B cell (primary cell): Measurements from ENCODE around the gene P3R3URF. TPM values are rescaled to one million over a fixed set of nuclear protein-coding genes. Genes with fewer than 3 reads are reported as not detected.

Experiments
- ATAC-seq: fragments of 200-7000 bp; cut with Tn5 transposase; one replicate; pipeline ENCODE4 v1.10.0; 2021; ENCODE audit warnings: low read depth, mild to moderate bottlenecking, moderate number of reproducible peaks, moderate library complexity
- CTCF ChIA-PET: fragments of 350-600 bp; sonication (Branson Sonifier 250); formaldehyde crosslinking; loops from one replicate; lab custom pipeline; 2021; ENCODE audit warnings: antibody characterized with exemption, inconsistent platforms; lab: Charles Lee
- POLR2A ChIA-PET: fragments of 350-600 bp; sonication (Branson Sonifier 250); formaldehyde crosslinking; loops from one replicate; lab custom pipeline; 2021; ENCODE audit warnings: antibody characterized with exemption; lab: Charles Lee
- DNase-seq: peaks from one replicate; pipeline ENCODE4 v3.0.0; 2013
- H2AFZ ChIP-seq: 2 replicates; pipeline ENCODE4 v1.6.1; 2012; ENCODE audit warnings: mild to moderate bottlenecking, low read depth, low read length; ENCODE audit not compliant: insufficient read depth, poor library complexity, severe bottlenecking
- H3K27ac ChIP-seq, 2 donors: 1 replicate in 1 of 2; 2 replicates in 1 of 2; pipeline ENCODE4 v1.5.1; 2012 to 2013; ENCODE audit warnings: low read length in 2 of 2, mild to moderate bottlenecking in 2 of 2, moderate library complexity in 1 of 2
- H3K27me3 ChIP-seq, 4 experiments: fragments of 200-600 bp in 1 of 4; sonication (generic) in 1 of 4; replicated peaks in 1 of 4; 1 replicate in 2 of 4; 2 replicates in 2 of 4; pipeline versions ENCODE4 v1.6.1 to v1.7.0; 2013 to 2016; ENCODE audit warnings: low read length in 3 of 4, mild to moderate bottlenecking in 2 of 4, mixed read lengths in 1 of 4, moderate library complexity in 1 of 4; ENCODE audit not compliant: insufficient read depth in 4 of 4, control insufficient read depth in 3 of 4; ENCODE audit errors: control extremely low read depth in 1 of 4
- H3K36me3 ChIP-seq, 2 experiments: replicated peaks in 1 of 2; 1 replicate in 1 of 2; 2 replicates in 1 of 2; pipeline versions ENCODE4 v1.6.1 to v1.7.1; 2013; ENCODE audit warnings: low read length in 1 of 2; ENCODE audit not compliant: insufficient read depth in 2 of 2, control insufficient read depth in 1 of 2; ENCODE audit errors: control extremely low read depth in 1 of 2, extremely low read depth in 1 of 2
- H3K4me1 ChIP-seq, 2 donors: fragments of 200-600 bp in 1 of 2; sonication (generic) in 1 of 2; 1 replicate in 1 of 2; 2 replicates in 1 of 2; pipeline versions ENCODE4 v1.5.1 to v1.6.1; 2013 to 2017; ENCODE audit warnings: low read length in 2 of 2; ENCODE audit not compliant: control insufficient read depth in 2 of 2, insufficient read depth in 2 of 2
- H3K4me2 ChIP-seq: replicated peaks from 2 replicates; pipeline ENCODE3; 2012; ENCODE audit warnings: mild to moderate bottlenecking, low read depth, low read length; ENCODE audit not compliant: poor library complexity, severe bottlenecking
- H3K4me3 ChIP-seq, 5 experiments: fragments of 200-600 bp in 1 of 5; sonication (generic) in 1 of 5; 1 replicate in 3 of 5; 2 replicates in 2 of 5; pipeline versions ENCODE4 v1.5.1 to v1.7.0; 2011 to 2016; ENCODE audit warnings: low read length in 4 of 5, mild to moderate bottlenecking in 4 of 5, low read depth in 2 of 5, control low read depth in 1 of 5, moderate library complexity in 1 of 5; ENCODE audit not compliant: insufficient read depth in 1 of 5; ENCODE audit errors: control extremely low read depth in 1 of 5, extremely low read depth in 1 of 5
- H3K79me2 ChIP-seq: fragments of 200-600 bp; sonication (generic); one replicate; pipeline ENCODE4 v1.6.0; 2016; ENCODE audit warnings: low read length; ENCODE audit not compliant: control insufficient read depth, insufficient read depth
- H3K9ac ChIP-seq: fragments of 200-600 bp; sonication (generic); 2 replicates; pipeline ENCODE4 v1.6.1; 2017; ENCODE audit warnings: mild to moderate bottlenecking, low read length, moderate library complexity
- H3K9me3 ChIP-seq, 3 donors: one replicate each; pipeline versions ENCODE4 v1.6.1 to v1.7.1; 2013; ENCODE audit warnings: low read length in 2 of 3; ENCODE audit not compliant: control insufficient read depth in 2 of 3, insufficient read depth in 1 of 3; ENCODE audit errors: control extremely low read depth in 1 of 3
- H4K20me1 ChIP-seq: 2 replicates; pipeline ENCODE4 v1.6.0; 2012; ENCODE audit warnings: mild to moderate bottlenecking, low read length; ENCODE audit not compliant: insufficient read depth, control insufficient read depth, poor library complexity, severe bottlenecking
- H3K27ac Mint-ChIP-seq: one replicate; pipeline ENCODE4 v1.8.0; 2021; ENCODE audit warnings: mixed read lengths
- H3K27me3 Mint-ChIP-seq: one replicate; pipeline ENCODE4 v1.8.0; 2021; ENCODE audit warnings: mixed read lengths
- H3K4me1 Mint-ChIP-seq: one replicate; pipeline ENCODE4 v1.8.0; 2021; ENCODE audit warnings: mixed read lengths
- H3K4me3 Mint-ChIP-seq: one replicate; pipeline ENCODE4 v1.8.0; 2021; ENCODE audit warnings: mixed read lengths
- H3K9me3 Mint-ChIP-seq: one replicate; pipeline ENCODE4 v1.8.0; 2022; ENCODE audit warnings: mixed read lengths; ENCODE audit not compliant: insufficient read depth
- EZH2 ChIP-seq: IDR thresholded peaks from 2 replicates; pipeline ENCODE4 v1.6.1; 2012; ENCODE audit warnings: borderline replicate concordance, low read depth, mild to moderate bottlenecking, moderate library complexity, low read length; ENCODE audit not compliant: insufficient read depth, poor library complexity, severe bottlenecking
- WGBS: methylation state at CpG from one replicate; pipeline ENCODE4 v1.1.5; 2013; ENCODE audit warnings: missing lambda C conversion rate; ENCODE audit not compliant: insufficient coverage; 5-methylcytosine and 5-hydroxymethylcytosine counted together
- intact Hi-C: fragments of 100-400 bp; cut with micrococcal nuclease; formaldehyde crosslinking; loops from one replicate; pipeline ENCODE4 v1.10.0; 2022
- polyA plus RNA-seq: library from polyadenylated mRNA; depleted of rRNA; stranded (reverse); fragments of >200 nt; gene quantifications from 2 replicates; pipeline ENCODE4 v1.2.3, GENCODE V29; 2012
- total RNA-seq, 2 donors: library from RNA; stranded (reverse); fragments of 120-200 nt in 1 of 2; gene quantifications; 1 replicate in 1 of 2; 2 replicates in 1 of 2; pipeline versions ENCODE4 v1.2.3 to v1.2.4, GENCODE V29; 2013 to 2022
- TF ChIP-seq, protein P1 (sequence below): fragments of 200-600 bp; IDR thresholded peaks from one replicate; pipeline ENCODE4 v1.8.0; 2022; ENCODE audit warnings: antibody characterized with exemption, mild to moderate bottlenecking

P3R3URF gene
- total and polyA plus RNA-seq, 2 donors (not counting 1 experiment from before 2014, with no cell fraction given), result not detected

- Histone ChIP-seq H3K27me3 (no peaks in the 10 kb centered on the region), H3K4me2 (no peak overlapping the region), H3K9me3 (no peaks in the 10 kb centered on the region), H2AFZ (no peak overlapping the region), H3K36me3 (no peaks in the 10 kb centered on the region), H4K20me1 (no peaks in the 10 kb centered on the region), H3K27ac (no peak overlapping the region), H3K4me1 (peaks cover 14 to 19% of the 10 kb centered on the region in 2 donors), H3K79me2 (no peaks in the 10 kb centered on the region), H3K9ac (no peak overlapping the region), H3K4me3 (no peak overlapping the region)
- no peak overlapping the region for H3K4me3 Mint-ChIP-seq
- TF ChIP-seq, protein P1, sequence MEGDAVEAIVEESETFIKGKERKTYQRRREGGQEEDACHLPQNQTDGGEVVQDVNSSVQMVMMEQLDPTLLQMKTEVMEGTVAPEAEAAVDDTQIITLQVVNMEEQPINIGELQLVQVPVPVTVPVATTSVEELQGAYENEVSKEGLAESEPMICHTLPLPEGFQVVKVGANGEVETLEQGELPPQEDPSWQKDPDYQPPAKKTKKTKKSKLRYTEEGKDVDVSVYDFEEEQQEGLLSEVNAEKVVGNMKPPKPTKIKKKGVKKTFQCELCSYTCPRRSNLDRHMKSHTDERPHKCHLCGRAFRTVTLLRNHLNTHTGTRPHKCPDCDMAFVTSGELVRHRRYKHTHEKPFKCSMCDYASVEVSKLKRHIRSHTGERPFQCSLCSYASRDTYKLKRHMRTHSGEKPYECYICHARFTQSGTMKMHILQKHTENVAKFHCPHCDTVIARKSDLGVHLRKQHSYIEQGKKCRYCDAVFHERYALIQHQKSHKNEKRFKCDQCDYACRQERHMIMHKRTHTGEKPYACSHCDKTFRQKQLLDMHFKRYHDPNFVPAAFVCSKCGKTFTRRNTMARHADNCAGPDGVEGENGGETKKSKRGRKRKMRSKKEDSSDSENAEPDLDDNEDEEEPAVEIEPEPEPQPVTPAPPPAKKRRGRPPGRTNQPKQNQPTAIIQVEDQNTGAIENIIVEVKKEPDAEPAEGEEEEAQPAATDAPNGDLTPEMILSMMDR, result no peak
- no peak for TF ChIP-seq EZH2
- intact Hi-C loops, result no loop called here
- no peak for DNase-seq
- POLR2A ChIA-PET, result interaction anchor here (1.0 kb wide), 1 partner anchor 144 kb away, joined by 3 read pairs; no protein-coding TSS in a partner anchor
- H3K9me3 Mint-ChIP-seq, result no peaks in the 10 kb centered on the region
- CTCF ChIA-PET, result interaction anchor here (0.8 to 13.8 kb wide), 9 partner anchors 8 to 144 kb away, joined by 3 to 249 read pairs (median 3); no protein-coding TSS in a partner anchor
- ATAC-seq, result no peak
- 80% methylated on average over 6 of the region's 10 CpGs for WGBS
- H3K27me3 Mint-ChIP-seq, result no peaks in the 10 kb centered on the region
- peaks cover 13% of the 10 kb centered on the region for H3K4me1 Mint-ChIP-seq
- no peak overlapping the region for H3K27ac Mint-ChIP-seq
These were observed 5.3 kb upstream of the P3R3URF start for GRCh38 chr1:46181343-46182260.

- no peak for TF ChIP-seq EZH2
- TF ChIP-seq, protein P1, result no peak
- Mint-ChIP-seq H3K27ac (no peak overlapping the region), H3K9me3 (no peaks in the 10 kb centered on the region), H3K4me3 (no peak overlapping the region), H3K4me1 (peaks cover 11% of the 10 kb centered on the region), H3K27me3 (no peaks in the 10 kb centered on the region)
- POLR2A ChIA-PET, result interaction anchor here (0.6 kb wide), 1 partner anchor 52 kb away, joined by 5 read pairs; no protein-coding TSS in a partner anchor
- Histone ChIP-seq H4K20me1 (no peaks in the 10 kb centered on the region), H3K36me3 (no peaks in the 10 kb centered on the region), H3K4me1 (peaks cover 14 to 19% of the 10 kb centered on the region in 2 donors), H3K27ac (no peak overlapping the region), H3K9ac (no peak overlapping the region), H2AFZ (no peak overlapping the region), H3K4me2 (no peak overlapping the region), H3K27me3 (no peaks in the 10 kb centered on the region), H3K4me3 (no peak overlapping the region), H3K9me3 (no peaks in the 10 kb centered on the region), H3K79me2 (no peaks in the 10 kb centered on the region)
- CTCF ChIA-PET, result interaction anchor here (1.4 to 13.8 kb wide), 4 partner anchors 13 to 494 kb away, joined by 3 to 249 read pairs (median 10); partner anchors contain the start of gene GPBP1L1
- DNase-seq (peak; percentile 27), ATAC-seq (no peak)
- WGBS, result 62% methylated on average over 8 of the region's 12 CpGs
- intact Hi-C loops, result no loop called here
These were observed 3.9 kb upstream of the P3R3URF start for GRCh38 chr1:46180082-46180616.
